ENCODE results near the gene JPH4.
A peak's percentile ranks its signal among the peaks of the same experiment; 100 is the strongest.

Gene JPH4

DNA sequence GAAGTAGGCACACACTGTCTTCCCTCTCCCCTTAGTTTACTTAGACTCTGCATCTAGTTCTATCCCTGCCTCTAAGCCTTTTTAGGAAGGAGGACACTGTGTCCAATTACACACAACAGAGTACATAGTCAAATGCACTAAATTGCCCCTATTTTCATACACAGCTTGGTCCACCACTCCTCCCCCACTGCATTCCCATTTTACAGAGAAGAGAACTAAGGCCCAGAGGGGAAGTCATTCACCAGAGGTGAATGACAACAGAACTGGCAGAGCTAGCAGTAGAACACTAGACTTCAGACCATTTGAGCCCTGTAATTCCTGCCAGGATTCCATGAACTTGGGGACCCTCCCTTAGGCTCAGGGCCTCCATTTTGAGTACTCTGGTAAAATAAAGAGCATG is 1.1 kb upstream of the JPH4 start:
- DNase-seq (ENCODE audit: low spot score): no peak

DNA sequence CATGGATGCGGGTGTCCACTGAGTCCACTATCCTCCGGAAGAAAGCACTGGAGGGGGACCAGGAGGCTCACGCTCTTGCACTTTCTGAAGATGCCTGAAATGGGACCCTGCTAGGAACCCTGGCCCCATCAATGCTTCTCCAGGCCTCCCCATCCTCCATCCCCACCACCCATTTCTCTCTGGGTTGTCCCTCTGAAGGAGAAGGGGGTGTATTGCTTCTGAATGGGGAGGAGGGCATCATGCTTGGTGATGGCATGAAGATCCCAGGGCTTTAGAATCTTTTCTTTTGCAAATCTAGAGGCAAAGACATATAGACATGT is 681 bp upstream of the JPH4 start:
- no peak for DNase-seq (ENCODE audit: low spot score)

DNA sequence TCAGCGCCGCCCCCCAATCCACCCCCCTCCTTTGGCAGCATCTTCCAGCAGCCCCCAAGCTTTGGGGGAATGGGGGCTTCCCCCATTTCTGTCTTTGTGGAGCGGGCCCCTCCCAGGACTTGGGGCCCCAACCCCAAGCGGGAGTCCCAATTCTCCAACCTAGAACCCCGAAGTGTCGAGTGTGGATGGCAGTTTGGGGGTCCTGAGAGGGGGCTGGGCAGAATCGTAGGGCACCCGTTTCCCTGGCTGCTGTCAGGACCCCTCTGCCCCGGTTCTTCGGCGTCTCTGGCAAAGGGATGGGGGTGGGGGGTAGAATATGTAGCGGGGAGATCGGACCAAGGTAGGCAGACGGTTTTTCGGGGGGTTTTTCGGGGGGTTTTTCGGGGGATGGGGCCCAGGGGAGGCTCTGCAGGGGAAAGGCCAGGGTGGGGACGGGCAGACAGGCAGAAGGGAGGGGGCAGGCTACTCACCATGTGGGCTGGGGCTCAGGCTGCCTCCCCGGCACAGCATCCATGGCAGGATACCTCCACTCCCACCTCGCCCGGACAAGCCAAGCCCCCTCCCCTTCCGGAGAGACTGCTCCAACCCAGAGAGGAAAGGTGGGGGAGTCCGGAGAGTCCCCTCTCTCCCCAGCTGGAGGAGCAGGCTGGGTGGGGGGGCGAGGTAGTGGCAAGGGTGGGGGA is 739 bp downstream of the JPH4 start:
- DNase-seq (ENCODE audit: low spot score): no peak

DNA sequence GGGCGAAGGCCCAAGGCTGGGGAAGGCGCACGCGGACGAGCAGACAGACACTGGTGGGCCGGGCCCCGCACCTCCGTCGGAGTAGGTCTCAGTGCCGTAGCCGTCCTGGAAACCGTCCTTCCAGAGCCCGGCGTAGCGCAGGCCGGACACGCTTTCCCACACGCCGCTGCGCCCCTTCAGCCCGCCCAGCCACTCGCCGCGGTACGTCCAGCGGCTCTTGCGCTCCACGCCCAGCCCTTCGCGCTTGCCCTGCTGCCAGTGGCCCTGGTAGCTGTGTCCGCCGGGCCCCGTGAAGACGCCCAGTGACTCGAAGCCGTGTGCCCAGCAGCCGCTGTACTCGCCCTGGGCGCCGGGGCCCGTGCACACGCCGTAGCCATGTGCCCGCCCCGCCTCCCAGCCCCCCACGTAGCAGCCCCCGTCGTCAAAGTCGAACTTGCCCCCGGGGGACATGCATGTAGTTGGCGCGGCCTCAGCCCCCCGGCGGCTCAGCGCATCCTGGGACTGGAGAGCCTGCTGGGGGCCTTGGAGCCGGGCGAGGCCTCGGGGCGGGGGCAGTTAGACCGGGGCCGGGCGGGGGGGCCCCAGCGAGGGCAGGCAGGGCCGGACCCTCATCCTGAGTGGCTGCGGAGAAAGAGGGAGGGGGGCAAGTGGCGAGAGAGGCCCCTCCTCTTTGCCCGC is 1.4 kb downstream of the JPH4 start:
- no peak for DNase-seq (ENCODE audit: low spot score)

DNA sequence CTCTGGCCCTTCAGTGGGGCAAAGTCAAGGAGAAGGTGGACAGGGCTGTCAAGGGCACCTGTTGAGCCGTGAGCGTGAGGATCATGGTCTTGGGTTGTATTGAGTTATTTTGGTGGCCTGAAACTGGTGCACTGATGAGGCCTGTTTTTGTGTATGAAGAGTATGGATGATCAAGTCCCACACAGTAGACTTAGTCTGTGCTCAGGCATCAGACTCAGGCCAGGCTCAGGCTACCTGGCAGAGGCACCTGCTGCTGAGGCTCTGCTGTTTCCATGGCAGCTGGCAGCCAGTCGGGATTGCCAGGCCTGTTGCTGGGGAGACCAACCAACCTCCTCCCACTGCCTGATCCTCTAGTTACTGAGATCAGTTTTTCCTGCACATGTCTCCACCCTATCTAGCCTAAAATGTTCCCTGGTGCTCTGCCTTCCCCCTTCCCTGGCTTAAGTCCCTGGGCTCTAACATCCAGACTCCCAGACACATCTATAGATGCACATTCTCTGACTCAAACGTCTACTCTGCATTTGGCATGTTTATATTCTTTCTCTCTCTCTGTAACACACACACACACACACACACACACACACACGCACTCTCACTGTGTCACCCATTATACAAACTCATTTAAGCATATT is 5.1 kb downstream of the JPH4 start:
- DNase-seq (ENCODE audit: low spot score): no peak

DNA sequence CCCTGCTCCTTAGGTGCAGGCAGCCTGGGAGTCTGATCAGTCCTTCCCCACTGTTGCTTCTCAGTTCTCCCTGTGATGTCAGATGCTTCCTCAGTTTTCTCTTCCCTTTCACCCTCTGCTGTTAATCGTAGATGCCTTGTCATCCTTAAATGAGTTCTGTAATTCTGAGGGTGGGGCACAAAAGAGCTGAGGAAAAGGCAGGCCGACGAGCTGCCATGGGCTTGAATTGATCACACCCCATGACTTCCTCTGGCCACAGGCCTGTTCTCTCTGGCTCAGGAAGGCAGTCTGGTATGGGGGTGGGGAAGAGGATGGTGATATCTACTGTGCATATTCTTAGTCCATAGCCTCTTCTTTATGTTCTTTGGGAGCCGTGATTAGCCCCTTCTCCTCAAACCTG is 5.8 kb downstream of the JPH4 start:
- DNase-seq (ENCODE audit: low spot score): no peak

DNA sequence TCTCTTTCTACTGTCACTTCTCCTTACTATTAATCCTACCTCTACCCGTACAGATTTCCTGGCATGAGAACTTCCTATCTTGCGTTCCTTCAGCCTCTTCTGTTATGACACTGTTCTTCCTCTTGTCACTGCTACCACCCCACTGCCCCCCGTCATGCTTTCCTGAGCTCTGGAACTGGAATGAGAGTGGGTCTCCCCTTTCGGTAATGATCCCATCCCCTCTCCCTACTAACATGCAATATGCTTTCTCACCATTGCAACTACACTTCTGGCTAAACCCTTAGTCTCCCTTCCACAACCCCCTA is 6.1 kb downstream of the JPH4 start:
- no peak for DNase-seq (ENCODE audit: low spot score)

DNA sequence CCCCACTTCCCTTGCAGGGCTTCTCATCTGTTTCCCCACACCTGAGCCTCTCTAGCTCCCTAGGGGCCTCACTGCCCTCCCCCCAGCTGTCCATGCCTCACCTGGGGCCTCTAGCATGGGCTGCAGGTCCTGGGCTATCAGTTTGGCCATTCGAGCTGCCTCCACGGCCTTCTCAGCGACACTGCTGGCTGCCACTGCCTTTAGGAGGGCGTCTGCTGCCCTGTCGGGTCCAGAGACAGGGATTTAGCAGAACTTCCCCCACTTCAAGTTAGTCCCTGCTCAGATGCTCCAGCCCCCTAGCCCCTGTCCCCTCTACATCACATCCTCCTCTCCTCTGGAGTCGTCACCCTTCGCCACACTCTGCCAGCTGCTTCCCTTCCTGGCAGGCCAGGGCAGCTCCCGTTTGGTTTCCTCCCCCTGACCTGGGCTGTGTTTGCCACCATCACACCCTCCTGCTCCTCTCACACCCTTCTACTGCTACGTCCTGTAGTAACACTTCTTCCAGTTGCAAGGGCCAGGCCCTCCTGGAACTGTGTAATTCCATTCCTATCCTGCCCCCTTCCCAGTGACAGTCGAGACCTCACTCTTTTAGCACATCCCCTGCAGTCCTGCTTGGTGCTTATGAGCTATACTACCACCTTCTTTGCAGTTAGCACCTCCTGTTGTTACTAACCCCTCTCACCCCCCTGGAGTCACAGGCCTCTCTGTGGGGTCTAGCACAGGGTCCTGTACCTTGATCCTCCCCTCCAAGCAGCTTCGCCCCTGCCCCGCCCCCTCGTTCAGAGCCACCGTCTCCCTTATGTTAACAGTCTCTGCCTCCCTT is 6.7 kb downstream of the JPH4 start:
- no peak for DNase-seq (ENCODE audit: low spot score)

DNA sequence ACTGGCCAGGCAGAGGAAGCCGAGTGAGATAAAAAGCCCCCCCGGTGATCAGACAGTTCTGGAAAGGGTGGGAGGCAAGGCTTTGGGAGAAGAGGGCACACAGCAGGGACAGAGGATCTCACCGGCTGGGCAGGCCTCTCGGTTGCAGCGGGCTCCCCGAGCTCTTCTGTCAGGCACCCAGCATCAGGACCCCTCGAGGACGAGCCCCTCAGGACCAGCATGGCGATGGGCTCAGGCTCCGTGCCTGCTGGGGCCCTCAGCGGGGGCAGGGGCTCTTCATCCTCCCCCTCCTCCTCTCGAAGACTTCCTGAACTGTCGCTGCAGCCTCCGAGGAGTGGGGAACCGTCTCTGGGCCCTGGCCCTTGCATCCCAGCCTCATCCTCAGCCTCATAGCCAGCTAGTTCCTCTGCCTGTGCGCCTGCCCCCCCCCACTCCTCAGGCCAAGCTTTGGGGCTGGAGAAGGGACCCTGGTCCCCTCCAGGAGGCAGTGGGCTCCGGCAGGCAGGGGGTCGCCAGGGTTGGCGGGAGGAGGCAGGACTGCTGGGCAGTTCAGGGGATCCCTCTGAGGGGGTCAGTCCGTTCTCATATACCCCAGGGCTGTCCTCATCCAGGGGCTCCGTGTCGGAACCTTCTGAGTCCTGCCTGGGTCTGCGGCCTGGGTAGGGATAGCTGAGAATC is 7.6 kb downstream of the JPH4 start:
- DNase-seq (ENCODE audit: low spot score): no peak

DNA sequence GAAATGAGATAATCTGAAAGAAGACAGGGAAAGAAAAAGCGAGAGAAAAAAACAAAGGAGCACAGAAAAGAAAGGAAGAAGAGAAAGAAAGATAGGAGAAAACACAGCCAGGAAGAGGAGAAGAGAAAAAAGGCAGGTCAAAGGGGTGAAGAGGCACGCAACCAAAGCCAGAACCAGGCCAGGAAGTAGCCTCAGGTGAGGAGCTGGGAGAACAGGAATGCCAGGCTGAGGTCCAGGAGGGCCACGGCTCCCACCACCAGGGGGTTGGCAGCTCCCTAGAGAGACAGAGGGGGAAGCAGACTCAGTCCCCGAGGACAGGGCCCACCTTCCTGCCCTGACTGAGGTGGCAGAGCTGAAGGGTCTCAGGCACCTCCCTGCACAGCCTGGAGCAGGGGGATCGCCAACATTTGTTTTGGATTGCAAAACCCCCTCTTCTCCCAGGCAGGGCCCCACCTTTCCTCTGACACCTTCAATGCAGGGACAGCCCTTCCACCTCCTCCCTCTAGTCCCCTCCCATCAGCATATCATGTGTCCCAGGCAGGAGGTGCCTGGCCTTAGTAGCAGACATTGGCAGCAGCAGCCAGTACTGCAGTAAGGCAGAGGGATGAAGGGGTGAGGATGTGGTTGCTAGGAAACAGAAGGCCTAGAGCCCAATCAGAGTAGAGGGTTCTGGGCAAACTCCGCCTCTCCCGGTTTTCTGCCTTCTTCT is 9.0 kb downstream of the JPH4 start:
- peak; percentile 30 for DNase-seq (ENCODE audit: low spot score)

DNA sequence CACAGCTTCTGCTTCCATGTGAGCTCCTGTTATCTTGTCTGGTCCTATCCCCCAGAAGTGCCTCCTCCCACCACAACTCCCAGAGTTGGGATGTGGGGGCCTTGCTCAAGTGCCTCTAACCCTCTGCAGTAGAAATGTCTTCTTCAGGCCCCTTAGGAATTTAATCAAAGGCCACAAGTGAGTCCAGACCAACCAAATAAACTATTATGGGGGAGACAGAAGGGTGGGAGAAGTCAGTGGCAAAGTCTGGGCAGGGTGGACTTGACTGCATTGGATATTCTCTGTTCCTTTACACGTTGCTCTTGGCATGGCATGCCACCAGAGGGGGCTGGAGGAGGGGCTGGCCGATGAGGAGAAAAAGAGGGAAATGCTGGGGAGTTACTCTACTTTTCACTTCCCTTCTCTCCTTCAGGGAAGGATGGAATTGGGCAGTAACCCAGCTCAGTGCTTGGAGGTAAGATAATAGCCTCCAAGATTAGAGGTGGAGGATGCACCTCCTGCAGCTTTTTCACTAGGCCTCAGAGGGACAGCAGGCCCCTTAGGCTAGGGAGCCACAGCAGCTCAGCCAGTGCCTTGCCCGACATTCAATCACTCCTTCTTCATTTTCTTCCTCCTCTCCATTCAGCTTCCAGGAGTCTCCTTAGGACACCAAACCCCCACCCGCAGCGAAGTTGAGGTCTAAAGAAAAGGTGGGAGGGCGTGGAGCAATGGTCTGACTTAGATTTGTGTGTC is 9.8 kb downstream of the JPH4 start:
- no peak for DNase-seq (ENCODE audit: low spot score)

DNA sequence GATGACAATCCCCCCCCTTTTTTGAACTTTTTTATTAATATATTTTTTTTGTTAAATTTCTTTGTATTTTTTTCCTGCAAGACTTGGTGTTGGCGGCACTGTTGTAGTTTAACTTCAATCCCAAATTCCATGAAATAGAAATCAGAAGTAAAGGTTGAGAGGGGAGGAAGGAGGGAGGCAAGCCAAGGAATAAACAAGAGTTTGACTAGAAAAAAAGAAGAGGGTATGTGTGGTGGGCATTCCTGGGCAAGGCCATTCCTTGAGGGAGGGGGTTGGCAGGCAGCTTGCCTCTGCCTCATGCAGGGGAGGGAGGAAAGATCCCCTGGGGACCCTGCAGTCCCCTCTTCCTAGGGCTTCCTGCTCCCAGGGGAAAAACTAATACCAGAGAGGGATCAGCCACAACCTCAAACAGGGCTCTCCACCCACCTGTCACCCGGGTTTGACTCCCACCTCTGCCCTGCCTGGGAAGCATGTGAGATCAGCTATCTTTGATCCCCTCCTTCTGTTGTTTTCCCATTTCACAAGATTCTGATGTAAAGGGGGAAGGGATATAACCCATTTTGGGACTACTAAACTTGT is 10.5 kb downstream of the JPH4 start:
- DNase-seq (ENCODE audit: low spot score): no peak

DNA sequence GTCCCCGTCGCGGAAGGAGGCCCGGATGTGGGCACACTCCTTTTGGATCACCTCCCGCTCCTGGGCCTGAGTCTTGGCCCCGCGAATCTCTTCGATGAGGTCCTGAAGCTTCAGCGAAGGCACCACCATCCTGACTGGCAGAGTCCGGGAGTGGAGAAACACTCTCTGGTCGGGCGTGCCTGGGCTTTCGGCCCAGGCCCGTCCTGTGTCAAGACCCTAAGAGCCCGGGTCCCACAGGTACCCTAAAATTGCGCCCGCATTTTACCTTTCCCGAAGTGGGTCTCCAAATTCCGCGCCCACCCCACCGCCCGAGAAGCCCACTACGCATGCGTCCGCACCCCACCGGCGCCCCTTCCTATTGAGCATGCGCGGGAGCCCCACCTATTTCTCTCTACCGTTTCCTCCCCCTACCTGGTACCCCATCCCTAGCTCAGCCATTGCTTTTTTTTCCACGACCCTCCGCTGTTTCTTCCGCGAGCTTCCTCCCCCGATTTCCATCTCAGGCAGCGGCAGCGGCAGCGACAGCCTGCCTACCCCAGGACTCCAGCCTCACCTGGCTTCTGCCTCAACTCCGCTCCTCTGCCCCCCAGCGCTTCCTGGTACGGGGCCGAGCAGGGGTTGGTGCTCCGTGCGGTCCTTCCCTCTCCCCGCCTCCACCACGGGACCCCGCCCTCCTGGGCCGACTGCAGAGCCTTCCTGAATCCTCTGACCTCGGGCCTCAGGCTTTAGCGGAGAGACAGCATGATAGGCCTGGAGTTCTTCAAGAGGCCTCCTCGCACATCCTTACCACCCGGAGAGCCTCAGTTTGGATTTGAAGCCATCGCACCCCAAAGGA is 11.2 kb downstream of the JPH4 start, which contains the start of gene AP1G2:
AP1G2 (minus strand) TSS at position 606 of the 835 bp plus-strand sequence; CDS start at position 129, 477 bp downstream.
- DNase-seq (ENCODE audit: low spot score): peak; percentile 91

DNA sequence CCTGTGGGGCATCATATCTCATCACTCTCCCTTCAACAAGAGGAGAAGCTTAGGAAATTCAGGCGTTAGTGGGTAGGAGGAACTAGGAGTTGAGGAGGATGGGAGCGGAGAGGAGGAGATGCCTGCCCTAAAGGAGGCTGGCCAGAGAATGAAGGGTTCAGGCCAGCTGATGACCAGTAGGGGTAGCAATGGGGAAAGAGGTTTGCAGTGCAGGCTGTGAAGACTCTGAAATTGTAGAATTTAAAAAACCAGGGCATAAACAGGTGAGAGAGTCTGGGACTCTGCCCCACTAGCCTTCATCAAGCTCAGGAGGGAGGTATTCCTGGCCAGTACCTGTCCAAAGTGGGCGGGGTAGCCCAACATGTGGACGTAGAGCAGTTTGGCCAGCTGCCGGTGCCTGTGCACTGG is 11.8 kb downstream of the JPH4 start:
- no peak for DNase-seq (ENCODE audit: low spot score)

DNA sequence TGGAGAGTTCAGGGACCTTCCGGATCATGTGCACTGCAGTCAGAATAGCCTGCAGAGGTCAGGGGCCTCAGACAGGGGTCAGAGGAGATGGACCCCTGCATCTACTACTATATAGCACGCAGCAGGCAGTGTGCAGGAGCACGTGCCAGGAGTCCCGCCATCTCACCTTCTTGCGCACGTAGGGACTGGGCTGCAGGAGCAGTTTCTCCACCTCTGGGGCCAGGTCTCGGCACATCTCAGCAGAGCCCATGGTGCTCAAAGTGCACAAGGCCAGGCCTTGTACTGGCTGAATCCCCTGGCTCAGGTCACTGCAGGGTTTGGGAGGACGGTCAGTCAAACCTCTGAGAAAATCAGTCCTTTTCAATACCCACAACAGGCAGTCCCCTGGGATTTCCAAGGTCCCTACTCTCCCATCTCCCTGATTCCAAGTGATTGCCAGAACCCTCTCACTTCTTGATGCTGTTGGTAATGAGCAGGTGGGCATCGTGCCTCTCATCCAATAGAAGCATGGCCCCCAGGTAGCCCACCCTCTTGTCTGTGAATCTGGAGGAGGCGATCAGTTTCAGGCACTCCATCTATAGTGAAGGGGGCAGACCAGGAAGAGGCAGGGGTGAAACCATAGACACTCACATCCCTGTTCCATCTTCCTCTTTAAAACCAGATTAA is 12.3 kb downstream of the JPH4 start:
- no peak for DNase-seq (ENCODE audit: low spot score)

DNA sequence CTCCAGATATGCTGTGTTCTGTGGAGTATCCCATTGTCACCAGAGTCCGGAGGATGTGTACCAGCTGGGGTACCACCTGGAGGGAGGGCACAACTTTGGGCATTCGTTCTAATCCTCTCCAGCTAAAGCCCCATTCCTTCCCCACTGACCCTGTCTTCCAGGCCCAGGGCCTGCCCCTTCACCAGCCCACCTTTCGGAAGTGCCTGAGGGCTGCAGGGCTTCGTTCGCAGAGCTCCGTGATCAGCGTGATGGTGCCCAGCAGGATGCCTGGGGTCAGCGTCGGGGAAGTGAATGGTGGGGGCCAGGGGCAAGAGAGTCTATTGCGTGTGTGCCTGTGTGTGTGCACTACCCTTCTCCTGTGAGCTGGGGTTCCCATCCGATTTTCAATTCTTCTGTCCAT is 13.0 kb downstream of the JPH4 start:
- DNase-seq (ENCODE audit: low spot score): no peak

DNA sequence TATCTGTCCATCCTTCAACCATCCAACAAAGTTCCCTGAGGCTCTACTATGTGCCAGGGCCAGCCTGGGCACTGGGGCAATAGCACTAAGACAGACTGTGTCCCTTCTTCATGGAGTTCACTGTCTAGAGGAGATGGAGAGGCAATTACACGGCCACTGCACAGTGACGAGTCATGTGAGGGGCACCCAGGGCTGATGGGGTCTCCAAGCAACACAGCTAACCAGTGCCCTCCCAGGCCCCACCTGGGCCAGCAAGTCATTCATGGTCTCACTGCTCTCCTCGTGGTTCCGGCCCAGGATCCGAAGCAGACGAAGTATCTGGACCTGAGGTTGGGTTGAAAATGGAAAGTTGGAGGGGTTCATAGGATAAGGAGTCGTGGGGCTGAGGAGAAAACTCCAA is 13.7 kb downstream of the JPH4 start:
- DNase-seq (ENCODE audit: low spot score): no peak

DNA sequence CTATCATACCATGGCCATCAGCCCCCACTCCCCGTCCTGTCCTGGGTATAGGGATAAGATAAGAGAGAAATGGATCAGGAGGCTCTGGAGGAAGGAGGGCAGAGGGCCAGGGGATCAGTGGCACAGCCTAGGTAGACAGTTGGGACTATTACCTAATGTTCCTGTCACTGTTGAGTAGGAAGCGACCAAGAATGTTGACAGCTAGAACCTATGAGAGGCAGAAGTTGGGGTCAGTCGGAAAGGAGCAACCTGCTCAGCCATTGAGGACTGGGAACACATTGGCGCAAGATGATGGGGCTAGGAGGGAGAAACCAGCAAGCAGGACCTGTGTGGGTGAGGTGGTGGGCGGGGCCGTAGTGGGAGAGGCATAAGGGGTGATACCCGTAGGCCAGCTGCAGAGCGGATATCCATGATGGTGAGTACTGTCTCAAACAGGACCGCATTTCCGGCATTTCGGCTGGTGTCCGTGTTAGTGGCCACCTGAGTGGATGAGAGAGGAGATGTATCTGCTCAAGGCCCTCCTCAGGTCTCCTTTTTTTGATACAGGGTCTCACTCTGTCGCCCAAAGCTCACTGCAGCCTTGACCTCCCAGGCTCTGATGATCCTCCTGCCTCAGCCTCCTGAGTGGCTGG is 14.3 kb downstream of the JPH4 start:
- DNase-seq (ENCODE audit: low spot score): no peak
